IPS DF 4.7 (cell line): ENCODE data around the gene COX7C.
"Not testable (repeated sequence)": the region's sequence is repeated elsewhere in the genome, so short reads cannot be mapped to it uniquely, and the experiment has no call there.

Experiments
- DNase-seq: peaks from one replicate; pipeline ENCODE4 v3.0.0-alpha.2; 2013; ENCODE audit warnings: low spot score; ENCODE audit errors: extremely low read depth

The COX7C gene

GRCh38 chr5:86617756-86618576 is at the start of gene COX7C:
Gene COX7C (plus strand): TSS chr5:86617941. CDS start chr5:86618056, 115 bp downstream.
- peak; percentile 99 for DNase-seq

GRCh38 chr5:86569522-86570426 is 48.0 kb upstream of the COX7C start:
- not testable (repeated sequence) for DNase-seq

GRCh38 chr5:86570427-86571083 is 47.2 kb upstream of the COX7C start:
- no peak for DNase-seq

GRCh38 chr5:86571109-86571508 is 46.6 kb upstream of the COX7C start:
- not testable (repeated sequence) for DNase-seq

GRCh38 chr5:86572825-86573517 is 44.8 kb upstream of the COX7C start:
- no peak for DNase-seq

GRCh38 chr5:86579502-86579901 is 38.2 kb upstream of the COX7C start:
- DNase-seq = no peak

- no peak for DNase-seq
Observed at GRCh38 chr5:86596476-86596875, 21.3 kb upstream of the COX7C start.

- DNase-seq = no peak
Observed at GRCh38 chr5:86605881-86606280, 11.9 kb upstream of the COX7C start.

- no peak for DNase-seq
Observed at GRCh38 chr5:86613455-86613854, 4.3 kb upstream of the COX7C start.

- DNase-seq = no peak
Observed at GRCh38 chr5:86617309-86617755, 409 bp upstream of the COX7C start.

GRCh38 chr5:86623785-86624483 is 6.2 kb downstream of the COX7C start:
- DNase-seq = no peak

- DNase-seq = no peak
Observed at GRCh38 chr5:86625148-86625547, 7.4 kb downstream of the COX7C start.

GRCh38 chr5:86626149-86626548 is 8.4 kb downstream of the COX7C start:
- no peak for DNase-seq

GRCh38 chr5:86631165-86631564 is 13.4 kb downstream of the COX7C start:
- DNase-seq = no peak

- DNase-seq = no peak
Observed at GRCh38 chr5:86640998-86641397, 23.3 kb downstream of the COX7C start.

GRCh38 chr5:86644843-86645242 is 27.1 kb downstream of the COX7C start:
- DNase-seq = no peak

- DNase-seq = no peak
Observed at GRCh38 chr5:86645885-86646284, 28.1 kb downstream of the COX7C start.

- no peak for DNase-seq
Observed at GRCh38 chr5:86646671-86647070, 28.9 kb downstream of the COX7C start.

GRCh38 chr5:86649832-86650505 is 32.2 kb downstream of the COX7C start:
- no peak for DNase-seq

- not testable (repeated sequence) for DNase-seq
Observed at GRCh38 chr5:86660771-86661170, 43.0 kb downstream of the COX7C start.
